MCF 10A (cell line): ENCODE measurements around the gene TMEM87B. TPM values are rescaled to one million over a fixed set of nuclear protein-coding genes. Genes with fewer than 3 reads are reported as not detected.
"Not testable (repeated sequence)": the region's sequence is repeated elsewhere in the genome, so short reads cannot be mapped to it uniquely, and the experiment has no call there.

Experiments used
- BruUV-seq: library from RNA; stranded (reverse); fragments of 400-500 nt; replicated peaks from 2 replicates; lab custom pipeline; 2021; lab: Mats Ljungman, UMichigan
- CTCF ChIA-PET: fragments of 300-600 bp; sonication (Branson Sonifier 250); formaldehyde crosslinking; extraction: SDS; loops from one replicate; lab custom pipeline; 2021; ENCODE audit warnings: antibody characterized with exemption, inconsistent platforms; lab: Yijun Ruan, JAX
- POLR2A ChIA-PET: fragments of 300-600, 350-650 bp; sonication (Branson Sonifier 250); formaldehyde crosslinking; extraction: SDS; loops from one replicate; lab custom pipeline; 2020; ENCODE audit warnings: antibody characterized with exemption, inconsistent platforms; lab: Yijun Ruan, JAX
- DNase-seq: peaks from one replicate; pipeline ENCODE4 v3.0.0-alpha.2; 2018; ENCODE audit not compliant: unreplicated experiment
- H3K27ac Mint-ChIP-seq: one replicate; pipeline ENCODE4 v1.8.0; 2022; ENCODE audit warnings: mild to moderate bottlenecking, low read depth, mixed read lengths; ENCODE audit not compliant: unreplicated experiment
- H3K27me3 Mint-ChIP-seq: one replicate; pipeline ENCODE4 v1.8.0; 2022; ENCODE audit warnings: mixed read lengths; ENCODE audit not compliant: insufficient read depth, unreplicated experiment
- H3K36me3 Mint-ChIP-seq: one replicate; pipeline ENCODE4 v1.8.0; 2022; ENCODE audit warnings: mild to moderate bottlenecking, moderate library complexity, mixed read lengths; ENCODE audit not compliant: insufficient read depth, unreplicated experiment
- H3K4me1 Mint-ChIP-seq: one replicate; pipeline ENCODE4 v1.8.0; 2022; ENCODE audit warnings: mixed read lengths; ENCODE audit not compliant: insufficient read depth, unreplicated experiment
- H3K4me3 Mint-ChIP-seq: one replicate; pipeline ENCODE4 v1.8.0; 2022; ENCODE audit warnings: mild to moderate bottlenecking, moderate library complexity, mixed read lengths; ENCODE audit not compliant: unreplicated experiment
- H3K9me3 Mint-ChIP-seq: one replicate; pipeline ENCODE4 v1.8.0; 2022; ENCODE audit warnings: mixed read lengths; ENCODE audit not compliant: unreplicated experiment
- CTCF ChIP-seq: fragments of 200-600 bp; IDR thresholded peaks from one replicate; pipeline ENCODE4 v1.8.0; 2022; ENCODE audit warnings: antibody characterized with exemption, mild to moderate bottlenecking; ENCODE audit not compliant: unreplicated experiment
- intact Hi-C: fragments of 100-400 bp; cut with micrococcal nuclease; formaldehyde crosslinking; loops from 2 replicates; pipeline ENCODE4 v1.14.1; 2022
- total RNA-seq: library from RNA; stranded (reverse); gene quantifications from 2 replicates; pipeline ENCODE4 v1.2.3, GENCODE V29; 2022

Gene TMEM87B
- total RNA-seq, 1 experiment from 2014 or later: 29.1 TPM

DNA sequence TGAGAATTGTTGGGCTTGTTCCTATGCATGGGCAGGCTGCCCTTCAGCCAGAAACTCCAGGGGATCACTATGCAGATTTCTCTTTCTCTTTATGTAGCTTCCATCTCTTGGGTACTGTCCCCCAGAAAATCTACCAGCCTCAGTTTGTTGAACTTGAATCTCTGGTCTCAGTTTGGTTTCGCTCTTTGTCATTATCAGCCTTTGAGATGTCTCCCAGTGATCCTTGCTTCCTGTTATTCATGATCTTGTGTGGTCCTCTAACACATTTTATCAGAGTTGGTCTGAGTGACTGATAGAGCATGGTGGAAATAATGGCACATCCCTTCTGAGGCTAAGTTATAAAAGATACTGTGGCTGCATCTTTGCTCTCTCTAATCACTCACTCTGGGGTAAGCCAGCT is 7.8 kb downstream of the TMEM87B start:
- ChIA-PET CTCF (interaction anchor here (1.0 kb wide), 1 partner anchor 175 kb away, joined by 4 read pairs; no protein-coding TSS in a partner anchor), POLR2A (interaction anchor here (1.5 kb wide), 1 partner anchor 8 kb away, joined by 7 read pairs; the partner anchor contains the start of gene TMEM87B)
- Mint-ChIP-seq H3K9me3 (no peaks in the 10 kb centered on the region), H3K27ac (peak overlapping the region; percentile 29), H3K27me3 (no peaks in the 10 kb centered on the region), H3K36me3 (peaks cover 83% of the 10 kb centered on the region), H3K4me1 (peaks cover 24% of the 10 kb centered on the region), H3K4me3 (no peak overlapping the region)
- no peak for TF ChIP-seq CTCF
- BruUV-seq: no TSS peak
- intact Hi-C loops: no loop called here
- no peak for DNase-seq

- H3K27me3 Mint-ChIP-seq: no peaks in the 10 kb centered on the region
- H3K27ac Mint-ChIP-seq: peak overlapping the region; percentile 46
- TF ChIP-seq CTCF: no peak
- ChIA-PET POLR2A (no interaction called here), CTCF (interaction anchor here (0.6 kb wide), 1 partner anchor 415 kb away, joined by 6 read pairs; no protein-coding TSS in a partner anchor)
- intact Hi-C loops: no loop called here
- no peak for DNase-seq
- peaks cover 11% of the 10 kb centered on the region for H3K4me1 Mint-ChIP-seq
- no peak overlapping the region for H3K4me3 Mint-ChIP-seq
- BruUV-seq: no TSS peak
- peaks cover 92% of the 10 kb centered on the region for H3K36me3 Mint-ChIP-seq
- H3K9me3 Mint-ChIP-seq: peaks cover 7% of the 10 kb centered on the region
These were observed 10.4 kb downstream of the TMEM87B start for GRCh38 chr2:112065486-112065885.

- TF ChIP-seq CTCF: no peak
- Mint-ChIP-seq H3K27ac (peak overlapping the region; percentile 46), H3K9me3 (peaks cover 7% of the 10 kb centered on the region), H3K4me1 (peaks cover 11% of the 10 kb centered on the region), H3K4me3 (no peak overlapping the region), H3K36me3 (peaks cover 92% of the 10 kb centered on the region), H3K27me3 (no peaks in the 10 kb centered on the region)
- ChIA-PET CTCF (no interaction called here), POLR2A (interaction anchor here (0.6 kb wide), 1 partner anchor 18 kb away, joined by 3 read pairs; no protein-coding TSS in a partner anchor)
- BruUV-seq: no TSS peak
- DNase-seq: peak; percentile 17
- intact Hi-C loops: no loop called here
These were observed 10.9 kb downstream of the TMEM87B start for GRCh38 chr2:112065966-112066365.

DNA sequence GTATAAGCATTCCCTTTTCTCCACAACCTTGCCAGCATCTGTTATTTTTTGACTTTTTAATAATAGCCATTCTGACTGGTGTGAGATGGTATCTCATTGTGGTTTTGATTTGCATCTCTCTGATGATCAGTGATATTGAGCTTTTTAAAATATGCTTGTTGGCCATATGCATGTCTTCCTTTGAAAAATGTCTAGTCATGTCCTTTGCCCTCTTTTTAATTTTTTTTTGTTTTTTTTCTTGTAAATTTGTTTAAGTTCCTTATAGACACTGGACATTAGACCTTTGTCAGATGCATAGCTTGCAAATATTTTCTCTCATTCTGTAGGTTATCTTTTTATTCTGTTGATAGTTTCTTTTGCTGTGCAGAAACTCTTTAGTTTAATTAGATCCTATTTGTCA is 14.7 kb downstream of the TMEM87B start:
- Mint-ChIP-seq H3K36me3 (peaks cover 87% of the 10 kb centered on the region), H3K9me3 (peaks cover 18% of the 10 kb centered on the region), H3K4me1 (peaks cover 11% of the 10 kb centered on the region)
- BruUV-seq, DNase-seq, H3K27me3 Mint-ChIP-seq, intact Hi-C loops, H3K4me3 Mint-ChIP-seq, H3K27ac Mint-ChIP-seq, POLR2A ChIA-PET: not testable (repeated sequence)
- CTCF ChIA-PET: interaction anchor here (0.7 to 1.0 kb wide), 2 partner anchors 12 to 146 kb away, joined by 3 read pairs; no protein-coding TSS in a partner anchor
